GM12878 (cell line): Measurements from ENCODE around the gene CACFD1. TPM values are rescaled to one million over a fixed set of nuclear protein-coding genes. Genes with fewer than 3 reads are reported as not detected.

Experiments
- ATAC-seq: fragments of 200-7000 bp; cut with Tn5 transposase; 3 replicates; pipeline ENCODE4 v1.9.1; 2020; ENCODE audit warnings: mild to moderate bottlenecking, moderate library complexity
- BruUV-seq: library from RNA; stranded (reverse); fragments of 400-500 nt; replicated peaks from 2 replicates; lab custom pipeline; 2021; lab: Mats Ljungman, UMichigan
- CTCF ChIA-PET: fragments of 300-600 bp; sonication (Branson Sonifier 250); formaldehyde crosslinking; extraction: SDS; loops from one replicate; lab custom pipeline; 2021; ENCODE audit warnings: inconsistent platforms; lab: Yijun Ruan, JAX
- POLR2A ChIA-PET: fragments of 350-600 bp; formaldehyde crosslinking; extraction: SDS; loops from one replicate; lab custom pipeline; 2021; ENCODE audit warnings: inconsistent platforms; lab: Charles Lee
- RAD21 ChIA-PET: fragments of 300-600 bp; sonication (Branson Sonifier 250); formaldehyde crosslinking; loops from one replicate; lab custom pipeline; 2023; ENCODE audit warnings: antibody characterized with exemption; ENCODE audit not compliant: unreplicated experiment; lab: Charles Lee
- SMC1A ChIA-PET: fragments of 300-600 bp; sonication (Branson Sonifier 250); formaldehyde crosslinking; loops from one replicate; lab custom pipeline; 2023; ENCODE audit not compliant: unreplicated experiment, uncharacterized antibody; lab: Charles Lee
- DNase-seq: peaks from one replicate; pipeline ENCODE4 v3.0.0-alpha.2; 2011; ENCODE audit warnings: low read depth, low spot score
- FAIRE-seq: peaks from 3 replicates; lab custom pipeline; 2011; peaks lifted over from hg19 to GRCh38; lab: Jason Lieb, UNC
- H2AFZ ChIP-seq: 2 replicates; pipeline ENCODE4 v1.6.0; 2011; ENCODE audit warnings: low read depth, low read length, control low read depth; ENCODE audit not compliant: control insufficient read depth
- H3K27ac ChIP-seq: 2 replicates; pipeline ENCODE4 v1.5.1; 2011; ENCODE audit warnings: control low read depth; ENCODE audit not compliant: control insufficient read depth, insufficient read depth
- H3K27me3 ChIP-seq, 2 experiments: replicated peaks in 1 of 2; 2 replicates each; pipeline versions ENCODE4 v1.6.0 to v1.6.1; 2011; ENCODE audit warnings: low read length in 1 of 2; ENCODE audit not compliant: control insufficient read depth in 2 of 2, insufficient read depth in 2 of 2
- H3K36me3 ChIP-seq, 2 experiments: 2 replicates each; pipeline ENCODE4 v1.5.1; 2011; ENCODE audit warnings: low read length in 1 of 2; ENCODE audit not compliant: control insufficient read depth in 2 of 2, insufficient read depth in 2 of 2
- H3K4me1 ChIP-seq: 2 replicates; pipeline ENCODE4 v1.6.1; 2011; ENCODE audit warnings: mild to moderate bottlenecking, low read length, moderate library complexity, mixed read lengths; ENCODE audit not compliant: control insufficient read depth, insufficient read depth
- H3K4me2 ChIP-seq: 2 replicates; pipeline ENCODE4 v1.6.0; 2011; ENCODE audit warnings: control low read depth; ENCODE audit not compliant: control insufficient read depth, insufficient read depth
- H3K4me3 ChIP-seq: fragments of 200-600 bp; sonication (generic); 2 replicates; pipeline ENCODE4 v1.5.1; 2016
- H3K79me2 ChIP-seq: 2 replicates; pipeline ENCODE4 v1.6.0; 2011; ENCODE audit warnings: low read length; ENCODE audit not compliant: control insufficient read depth, insufficient read depth
- H3K9ac ChIP-seq: 2 replicates; pipeline ENCODE4 v1.8.0; 2011; ENCODE audit warnings: low read length, control low read depth, mixed read lengths; ENCODE audit not compliant: control insufficient read depth, insufficient read depth
- H3K9me3 ChIP-seq: replicated peaks from 3 replicates; pipeline ENCODE4 v1.5.1; 2011; ENCODE audit warnings: mild to moderate bottlenecking, low read length; ENCODE audit not compliant: control insufficient read depth, insufficient read depth
- H4K20me1 ChIP-seq: 2 replicates; pipeline ENCODE4 v1.6.0; 2011; ENCODE audit not compliant: control insufficient read depth, insufficient read depth
- CTCF ChIP-seq, 3 experiments: IDR thresholded peaks in 2 of 3; conservative IDR thresholded peaks in 1 of 3; 2 replicates each; pipeline ENCODE4 v1.5.1; 2011; ENCODE audit warnings: low read depth in 3 of 3, low read length in 3 of 3, mild to moderate bottlenecking in 3 of 3, control low read depth in 2 of 3, moderate library complexity in 2 of 3, inconsistent platforms in 1 of 3, mixed read lengths in 1 of 3; ENCODE audit not compliant: control insufficient read depth in 2 of 3, insufficient read depth in 1 of 3; ENCODE audit errors: extremely low read depth in 1 of 3
- NFYB ChIP-seq: IDR thresholded peaks from 2 replicates; pipeline ENCODE4 v1.6.1; 2011; ENCODE audit warnings: low read depth, mild to moderate bottlenecking, low read length, improper control_type of control experiment, moderate library complexity; ENCODE audit not compliant: insufficient read depth
- REST ChIP-seq: IDR thresholded peaks from 2 replicates; pipeline ENCODE4 v1.6.1; 2012; ENCODE audit warnings: mild to moderate bottlenecking, low read depth, low read length
- WGBS: methylation state at CpG from one replicate; pipeline ENCODE4 v1.1.6; 2016; ENCODE audit warnings: low lambda C conversion rate; ENCODE audit not compliant: insufficient replicate concordance, insufficient coverage; ENCODE audit errors: missing lambda C conversion rate; 5-methylcytosine and 5-hydroxymethylcytosine counted together
- in situ Hi-C: fragments of 300-500 bp; cut with MboI; formaldehyde crosslinking; loops from 9 replicates; pipeline ENCODE4 v1.14.3; 2018; ENCODE audit warnings: mixed read lengths
- intact Hi-C: fragments of 100-400 bp; cut with micrococcal nuclease; formaldehyde crosslinking; loops from one replicate; pipeline ENCODE4 v1.14.2; 2022; ENCODE audit not compliant: unreplicated experiment
- polyA plus RNA-seq, 11 experiments: library from polyadenylated mRNA; depleted of rRNA in 4 of 11; unstranded in 6 of 11; stranded (reverse) in 5 of 11; fragments of >200 nt; fragmentation: Nextera tagmentation in 4 of 11; fragmentation: Illumina TruSeq in 1 of 11; extraction: Ambion mirVana in 4 of 11; extraction: Trizol in 1 of 11; gene quantifications; 1 replicate in 1 of 11; 2 replicates in 10 of 11; pipeline versions ENCODE4 v1.2.1 to v1.2.3, GENCODE V29; 2011 to 2016; ENCODE audit warnings: inconsistent platforms in 2 of 11, missing spikeins in 2 of 11, low read depth in 1 of 11
- total RNA-seq, 4 experiments: library from RNA; depleted of rRNA in 3 of 4; stranded (reverse); fragments of >200 nt in 3 of 4; fragmentation: Illumina TruSeq in 1 of 4; extraction: Trizol in 1 of 4; gene quantifications; 2 replicates each; pipeline versions ENCODE4 v1.2.1 to v1.2.3, GENCODE V29; 2013 to 2021

CACFD1 gene
- total and polyA plus RNA-seq, 10 of the 15 experiments (the other 5 are each of a cell fraction or from before 2014, with no cell fraction given) = 0.09 to 5.8 (median 1.4) TPM; not detected in 1

GRCh38 chr9:133433351-133433843 lies 26.4 kb upstream of the CACFD1 start:
- SMC1A ChIA-PET = no interaction called here
- Histone ChIP-seq H3K79me2 (no peaks in the 10 kb centered on the region), H4K20me1 (no peaks in the 10 kb centered on the region), H3K36me3 (no peaks in the 10 kb centered on the region), H3K27me3 (no peaks in the 10 kb centered on the region), H3K9ac (no peak overlapping the region), H3K4me2 (no peak overlapping the region), H3K9me3 (no peaks in the 10 kb centered on the region; the same call in 2 of the 3 replicates), H2AFZ (no peak overlapping the region), H3K4me3 (no peak overlapping the region), H3K27ac (no peak overlapping the region), H3K4me1 (no peaks in the 10 kb centered on the region)
- DNase-seq (no peak), ATAC-seq (no peak), FAIRE-seq (no peak)
- POLR2A ChIA-PET = no interaction called here
- in situ Hi-C loops = no loop called here
- WGBS = 58% methylated on average over 11 of the region's 11 CpGs
- BruUV-seq = no TSS peak
- intact Hi-C loops = no loop called here
- RAD21 ChIA-PET = no interaction called here
- CTCF ChIA-PET = no interaction called here
- TF ChIP-seq CTCF (IDR thresholded peaks at IDR 0.05 in 2 of 3, conservative IDR thresholded peaks at IDR 0.05 in 1 of 3; ENCODE audit: control insufficient read depth in 2 of 3, extremely low read depth in 1 of 3, insufficient read depth in 1 of 3, low read depth in 3 of 3, low read length in 3 of 3) (peak in 1 of 3 experiments; percentile 7; a peak in 1 of 6 replicates), REST (no peak), NFYB (no peak)
